HG02870 (cell line): ENCODE data around the gene PDE7B.

Source experiments
- ATAC-seq: cut with Tn5 transposase; IDR thresholded peaks from one replicate; pipeline ENCODE4 v1.9.1; 2021; ENCODE audit warnings: mild to moderate bottlenecking, moderate library complexity; ENCODE audit not compliant: unreplicated experiment

PDE7B gene

DNA sequence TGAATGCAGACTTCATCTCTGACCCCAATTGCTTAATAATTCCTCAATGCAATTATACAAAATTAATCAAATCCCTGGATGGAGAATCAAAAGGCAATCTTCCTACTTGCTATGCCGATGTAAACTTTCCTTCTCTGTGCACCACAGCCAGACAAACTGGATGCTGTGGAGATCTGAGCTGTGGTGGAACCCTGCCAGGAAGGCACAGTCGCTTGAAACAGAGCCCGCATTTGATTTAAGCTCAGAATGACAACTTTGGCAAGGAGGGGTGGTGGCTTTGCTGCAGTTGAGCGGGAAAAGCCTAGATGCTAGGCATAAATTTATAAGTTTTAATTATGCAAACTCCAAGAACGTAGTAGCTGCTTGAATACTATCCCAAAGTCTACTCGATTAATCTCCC lies 207.8 kb downstream of the PDE7B start:
- ATAC-seq: no peak

DNA sequence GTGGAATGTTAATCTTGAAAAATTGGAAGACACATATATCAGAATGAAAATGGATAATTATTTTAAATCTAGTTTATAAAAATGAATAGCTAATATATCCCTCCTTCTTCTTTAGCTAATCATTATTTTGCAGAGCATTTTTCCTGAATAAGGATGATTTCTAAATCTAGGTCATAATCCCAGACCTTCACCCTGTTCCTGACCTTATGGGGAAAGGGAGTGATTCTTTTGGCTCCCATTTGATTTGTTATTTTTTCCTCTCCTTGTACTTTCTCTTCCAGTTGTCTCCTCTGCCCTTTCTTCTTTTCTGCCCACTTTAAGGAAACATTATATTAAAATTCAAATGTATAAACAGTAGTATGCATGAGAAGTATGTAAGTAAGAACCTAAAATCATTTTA lies 208.6 kb downstream of the PDE7B start:
- ATAC-seq: no peak

DNA sequence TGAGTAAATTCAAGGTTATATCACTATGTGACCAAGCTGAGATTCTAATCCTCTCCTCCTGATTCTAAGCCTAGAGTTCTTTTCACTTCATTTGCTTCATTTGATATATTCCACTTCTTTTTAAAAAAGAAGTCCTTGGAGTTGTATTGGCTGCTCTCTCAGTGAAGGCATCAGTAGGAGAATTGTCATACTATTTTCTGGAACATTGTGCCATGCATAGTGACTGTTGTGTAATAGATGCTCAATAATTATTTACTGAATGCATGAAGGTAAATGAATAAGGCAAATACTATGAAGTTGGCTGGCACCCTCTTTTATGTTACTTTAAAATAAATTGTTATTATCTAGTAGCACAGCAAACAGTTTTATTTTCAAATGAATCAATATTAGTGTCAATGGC lies 209.3 kb downstream of the PDE7B start:
- no peak for ATAC-seq

DNA sequence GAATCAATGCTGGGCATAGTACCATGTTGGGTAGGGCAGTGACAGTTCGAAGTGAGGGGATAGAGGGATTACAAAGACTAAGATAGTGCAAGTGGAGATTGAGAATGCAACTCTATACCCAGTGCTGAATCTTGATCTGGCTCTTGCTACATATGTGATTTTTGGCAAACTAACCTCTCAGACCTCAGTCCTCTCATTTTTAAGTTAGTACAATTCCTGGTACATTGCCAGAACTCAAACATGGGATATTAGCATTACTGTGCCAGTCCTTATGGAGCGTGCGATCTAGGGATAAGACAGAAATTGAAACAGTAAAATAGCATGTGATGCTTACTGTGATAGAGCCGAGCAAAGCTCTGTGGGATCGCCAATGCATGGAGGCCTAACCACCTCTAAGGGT lies 210.2 kb downstream of the PDE7B start:
- ATAC-seq: no peak

DNA sequence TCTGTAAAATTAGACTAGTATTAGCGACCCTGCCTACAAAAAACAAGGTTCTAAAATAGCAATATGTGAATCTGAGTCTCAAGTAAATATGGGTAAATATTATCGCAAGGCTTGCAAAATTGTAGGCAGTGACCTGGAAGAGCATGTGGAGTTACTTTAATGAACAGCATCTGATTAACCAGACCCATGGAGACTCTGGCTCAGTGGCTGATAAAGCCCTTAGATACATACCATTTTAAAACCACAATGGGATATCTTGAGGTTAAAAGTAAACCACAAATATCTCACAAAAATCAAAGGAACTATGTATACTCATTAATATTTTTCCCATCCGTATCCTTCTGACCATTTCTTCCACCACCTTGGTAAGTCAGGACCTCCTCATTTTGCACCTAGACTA lies 211.6 kb downstream of the PDE7B start:
- ATAC-seq: no peak

DNA sequence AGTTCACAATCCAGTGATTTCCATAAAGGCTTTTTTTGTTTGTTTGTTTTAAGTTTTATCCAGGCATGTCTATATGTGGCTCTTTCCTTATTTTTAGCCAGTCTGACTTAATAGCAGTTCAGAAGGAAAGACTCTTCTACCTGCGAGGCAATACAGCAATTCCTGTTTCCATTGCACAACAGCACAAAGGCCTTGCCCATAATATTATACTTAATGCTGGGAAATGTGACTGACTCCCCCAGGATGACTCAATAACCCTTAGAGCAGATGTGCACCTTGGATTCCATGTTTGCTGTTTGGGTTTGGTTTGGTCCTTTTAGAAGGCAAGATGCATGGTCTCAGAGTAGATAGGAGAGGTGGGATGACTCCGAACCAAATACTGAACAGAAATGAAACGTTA lies 214.5 kb downstream of the PDE7B start:
- no peak for ATAC-seq

DNA sequence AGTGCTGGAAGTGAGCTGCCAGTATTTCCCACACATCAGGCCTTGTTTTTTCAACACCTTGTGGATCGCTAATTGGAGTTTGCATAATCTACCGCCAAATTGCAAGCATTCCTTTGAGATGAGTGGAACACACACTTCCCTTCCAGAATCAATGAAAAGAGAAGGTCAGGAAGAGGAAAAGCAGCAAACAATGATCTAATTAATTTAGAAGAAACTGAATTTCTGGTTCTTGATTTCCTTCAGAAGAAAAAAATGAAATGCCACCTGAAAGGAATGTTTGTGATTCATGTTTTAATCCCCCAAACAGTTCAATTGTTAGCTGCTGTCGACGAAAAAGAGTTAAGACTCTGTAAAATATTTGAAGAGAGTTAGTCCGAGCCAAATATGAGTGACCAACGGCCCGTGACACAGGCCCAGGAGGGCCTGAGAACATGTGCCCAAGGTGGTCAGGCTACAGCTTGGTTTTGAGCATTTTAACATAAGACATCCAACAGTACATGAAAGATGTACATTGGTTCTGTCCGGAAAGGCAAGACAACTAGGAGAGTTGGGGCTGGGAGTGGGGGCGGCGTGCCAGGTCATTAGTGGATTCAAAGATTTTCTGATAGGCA lies 216.3 kb downstream of the PDE7B start:
- ATAC-seq: no peak

DNA sequence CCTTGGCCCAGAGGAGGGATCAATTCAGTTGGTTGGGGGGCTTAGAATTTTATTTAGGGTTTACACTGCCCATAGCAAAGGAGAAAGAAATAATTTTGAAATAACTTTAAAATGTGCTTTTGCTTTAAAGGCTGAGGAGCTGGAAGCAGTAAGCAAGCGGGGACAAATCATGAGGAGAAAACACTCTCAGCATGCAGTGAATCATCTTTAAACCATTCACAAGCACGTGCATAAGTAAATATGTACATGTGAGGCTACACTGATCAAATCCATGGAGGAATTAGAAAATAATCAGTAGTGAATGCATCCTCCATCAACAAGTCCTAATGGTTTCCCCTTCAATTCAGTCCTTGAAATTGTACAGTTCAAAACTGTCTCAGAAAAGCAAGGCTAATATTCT lies 217.6 kb downstream of the PDE7B start:
- no peak for ATAC-seq

DNA sequence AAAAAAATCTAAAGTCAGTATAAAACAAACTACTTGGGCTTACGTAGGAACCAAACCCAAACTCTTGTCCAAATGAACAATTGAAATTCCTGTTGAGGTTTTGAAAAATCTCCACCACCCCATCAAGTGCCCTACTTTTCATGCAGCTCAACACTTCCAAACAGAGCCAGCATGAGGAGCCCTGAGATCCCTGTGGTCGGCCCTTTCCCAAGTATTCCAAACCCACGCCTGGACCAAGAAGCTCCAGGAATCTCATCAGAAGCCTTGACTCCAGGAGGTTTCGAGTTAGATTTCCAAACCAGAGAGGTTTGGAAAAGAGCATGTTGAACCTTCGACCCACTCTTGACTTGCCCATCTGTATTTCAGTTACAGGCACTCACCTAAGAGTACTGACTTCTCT lies 219.3 kb downstream of the PDE7B start:
- ATAC-seq: no peak

DNA sequence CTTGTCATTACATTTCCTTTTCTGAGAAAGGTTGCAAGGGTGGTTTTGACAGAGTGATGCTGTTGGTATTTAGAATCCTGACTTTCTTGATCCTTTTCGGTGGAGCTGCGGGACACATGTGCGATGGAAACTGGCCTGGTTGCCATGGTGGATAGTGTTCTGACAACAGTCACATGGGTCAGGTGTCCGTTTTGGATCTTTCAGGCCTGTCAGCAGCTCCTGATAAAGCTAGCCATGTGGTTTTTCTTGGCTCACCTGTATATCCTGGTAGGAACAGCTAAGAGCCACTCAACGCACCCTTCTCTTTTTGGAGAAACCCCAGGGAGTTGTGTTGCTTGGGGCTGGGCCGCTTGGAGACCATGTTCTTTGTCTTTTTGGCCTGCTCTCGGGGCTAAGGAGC lies 221.2 kb downstream of the PDE7B start:
- no peak for ATAC-seq

DNA sequence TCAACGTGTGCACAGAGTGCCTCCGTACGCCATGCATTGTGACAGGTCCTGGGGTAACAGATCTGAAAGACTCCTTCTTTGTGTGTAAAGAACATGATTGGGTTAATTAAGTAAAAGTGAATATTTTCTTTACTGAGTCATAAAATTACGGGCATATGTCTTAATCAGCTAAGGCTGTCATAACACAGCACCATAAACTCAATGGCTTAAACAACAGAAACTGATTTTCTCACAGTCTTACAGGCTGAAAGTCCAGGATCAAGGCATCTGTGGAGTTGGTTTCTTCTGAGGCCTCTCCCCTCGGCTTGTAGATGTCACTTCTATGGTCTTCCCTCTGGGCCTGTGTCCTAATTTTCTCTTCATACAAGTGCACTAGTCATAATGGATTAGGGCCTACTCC lies 221.7 kb downstream of the PDE7B start:
- ATAC-seq: no peak

DNA sequence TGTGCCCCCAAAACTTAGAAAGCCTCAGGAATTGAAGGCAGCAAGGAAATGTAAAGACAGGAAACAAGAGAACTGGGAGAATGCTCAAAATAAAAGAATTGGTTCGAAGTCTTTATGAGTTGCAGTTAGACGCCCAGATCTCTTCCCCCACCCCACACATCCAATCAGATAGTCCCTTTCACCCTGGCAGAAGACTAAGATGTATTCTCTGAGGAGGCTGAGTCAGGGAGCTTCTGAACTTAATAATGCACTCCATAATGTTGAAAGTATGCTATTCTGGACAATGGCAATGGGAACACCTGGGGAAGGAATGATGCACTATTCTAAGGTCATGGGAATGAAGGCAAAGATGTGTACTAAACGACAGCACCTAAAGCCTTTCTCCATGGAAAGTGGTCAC lies 225.0 kb downstream of the PDE7B start:
- ATAC-seq: no peak

DNA sequence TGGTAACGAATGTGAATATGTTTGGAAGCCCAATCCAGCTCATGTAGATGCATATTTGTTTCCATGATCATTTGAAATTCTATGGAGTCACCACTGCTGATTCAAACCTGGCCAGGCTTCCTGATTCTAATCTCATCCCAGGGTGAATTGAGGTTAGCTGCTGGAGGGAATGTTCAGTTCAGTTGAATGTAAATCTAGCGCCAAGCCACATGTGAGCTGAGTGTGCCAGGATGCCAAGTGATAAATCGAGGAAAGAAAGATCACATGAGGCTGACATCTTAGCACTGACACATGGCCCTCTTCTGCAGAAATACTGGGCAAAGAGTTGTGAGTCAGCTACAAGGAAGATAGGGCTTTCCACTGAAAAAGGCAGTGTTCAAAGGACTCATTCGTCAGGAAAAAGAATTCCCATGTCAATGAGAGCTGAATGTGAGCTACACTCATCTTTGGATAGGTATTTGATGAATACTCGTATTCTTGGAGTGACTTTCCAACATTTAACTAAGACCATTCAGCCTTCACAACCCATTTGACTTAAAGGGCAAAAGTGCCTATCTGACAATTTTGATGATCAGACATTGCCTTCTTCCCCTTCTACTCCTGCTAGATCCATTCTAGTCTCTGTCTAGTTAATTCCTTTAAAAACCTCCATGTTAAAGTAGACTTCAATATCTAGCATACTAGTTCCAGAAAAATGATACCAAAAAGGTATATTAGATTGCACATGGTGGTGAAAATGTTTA lies 226.5 kb downstream of the PDE7B start:
- no peak for ATAC-seq

DNA sequence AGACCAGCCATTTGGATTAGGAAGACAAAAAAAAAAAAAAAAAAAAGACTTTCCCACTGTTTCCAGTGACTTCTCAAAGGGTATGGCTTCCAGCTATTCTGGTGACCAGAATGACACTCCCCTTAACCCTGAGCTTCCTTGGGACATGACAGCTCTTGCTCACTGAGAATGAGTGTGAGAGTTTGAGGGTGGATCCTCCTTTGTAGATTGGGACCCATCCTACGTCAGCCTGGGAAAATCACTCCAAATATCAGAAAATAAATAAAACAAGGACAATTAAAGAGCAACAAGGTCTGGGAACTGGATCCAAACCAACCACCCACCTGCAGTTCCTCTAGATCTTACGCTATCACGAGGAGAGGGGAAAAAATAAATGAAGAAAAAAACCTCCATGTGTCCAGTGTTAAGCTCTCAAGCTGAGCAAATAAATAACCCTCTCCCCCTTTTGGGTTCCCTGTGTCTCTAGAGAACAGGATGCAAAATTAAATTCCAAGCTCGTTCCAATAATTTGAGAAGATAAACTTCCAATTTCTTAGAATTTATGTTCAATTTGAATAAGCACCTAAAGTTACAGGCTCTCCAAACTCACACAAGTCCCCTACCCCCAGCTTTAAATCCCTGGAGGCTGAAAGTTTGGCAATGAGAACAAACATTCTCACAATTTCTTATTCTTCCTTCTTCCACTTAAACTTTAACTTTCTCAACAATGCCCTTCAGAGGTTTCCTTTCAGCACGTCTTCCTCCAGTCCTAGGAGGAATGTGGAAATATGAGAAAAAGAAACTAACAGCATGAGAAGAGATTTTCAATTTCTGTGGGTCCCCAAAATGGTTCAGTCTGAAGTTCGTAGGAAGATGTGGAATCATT lies 228.4 kb downstream of the PDE7B start:
- no peak for ATAC-seq

DNA sequence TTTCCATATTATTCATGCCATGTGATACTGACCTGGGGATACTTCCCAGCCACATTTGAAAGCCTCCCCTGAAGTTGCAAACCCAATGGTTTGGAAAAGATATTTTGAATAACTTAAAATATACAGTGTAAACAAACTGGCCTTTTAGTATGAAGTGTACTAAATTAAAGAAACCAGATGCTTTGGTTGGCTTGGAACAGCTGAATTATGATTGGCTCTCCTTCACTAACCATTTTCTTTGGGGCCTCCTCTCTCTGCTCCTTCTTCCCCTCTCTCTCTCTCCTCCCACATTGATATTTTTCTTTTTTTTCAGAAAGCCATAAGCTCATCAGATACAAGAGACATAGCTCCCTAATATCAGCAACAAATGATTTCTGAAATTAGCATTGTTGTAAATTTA lies 232.0 kb downstream of the PDE7B start:
- no peak for ATAC-seq

DNA sequence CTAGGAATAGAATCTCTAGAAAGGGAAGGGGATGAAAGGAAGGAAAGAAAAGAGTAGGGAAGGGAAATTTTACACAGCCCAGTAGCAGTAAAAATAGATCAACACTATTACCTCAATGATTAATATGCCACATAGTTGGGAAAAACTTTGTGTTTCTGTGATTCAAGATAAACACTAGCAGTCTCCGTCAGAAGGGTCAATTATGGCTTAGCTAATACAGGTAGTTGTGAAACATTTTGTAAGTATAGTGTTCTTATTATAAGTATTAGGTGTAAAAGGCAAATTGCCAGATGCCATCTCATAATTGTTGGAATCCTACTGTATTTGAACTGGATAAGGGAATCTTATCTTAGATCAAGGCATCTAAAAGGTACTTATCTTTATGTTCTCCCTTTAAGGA lies 232.9 kb downstream of the PDE7B start:
- ATAC-seq: no peak

DNA sequence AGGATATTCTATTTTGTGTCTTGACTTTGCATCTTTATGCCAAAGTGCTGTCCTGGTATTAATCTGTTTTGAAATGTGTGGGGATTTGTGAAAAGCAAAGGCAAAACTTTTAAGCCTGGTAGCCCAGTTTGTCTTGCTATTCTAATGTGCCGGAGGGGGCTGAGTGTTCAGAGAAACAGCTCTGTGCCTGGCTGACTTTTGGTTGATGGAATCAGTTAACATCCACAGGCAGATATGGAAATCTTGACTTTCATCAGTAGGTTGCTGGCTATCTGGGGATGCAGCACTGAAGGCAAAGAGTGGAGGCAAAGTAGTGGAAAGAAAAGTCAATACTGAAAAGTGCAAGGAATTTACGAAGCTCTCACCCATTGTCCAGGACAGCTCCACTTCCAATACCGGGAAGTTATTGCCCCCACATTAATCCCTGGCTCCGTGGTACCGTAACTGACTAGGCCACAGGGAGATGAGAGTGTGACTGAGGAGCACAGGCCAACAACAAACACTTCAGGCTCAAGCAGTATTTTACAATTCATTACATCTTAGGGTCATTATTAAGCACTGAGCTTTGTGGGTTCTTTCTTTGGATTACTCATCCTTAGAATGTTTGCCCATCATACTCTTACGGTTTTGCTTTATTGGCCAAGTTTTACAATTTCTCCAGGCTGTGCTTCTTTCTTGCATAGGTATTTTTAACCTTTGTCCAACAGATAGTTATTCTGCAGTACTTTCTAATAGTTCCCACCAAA lies 234.0 kb downstream of the PDE7B start:
- no peak for ATAC-seq

DNA sequence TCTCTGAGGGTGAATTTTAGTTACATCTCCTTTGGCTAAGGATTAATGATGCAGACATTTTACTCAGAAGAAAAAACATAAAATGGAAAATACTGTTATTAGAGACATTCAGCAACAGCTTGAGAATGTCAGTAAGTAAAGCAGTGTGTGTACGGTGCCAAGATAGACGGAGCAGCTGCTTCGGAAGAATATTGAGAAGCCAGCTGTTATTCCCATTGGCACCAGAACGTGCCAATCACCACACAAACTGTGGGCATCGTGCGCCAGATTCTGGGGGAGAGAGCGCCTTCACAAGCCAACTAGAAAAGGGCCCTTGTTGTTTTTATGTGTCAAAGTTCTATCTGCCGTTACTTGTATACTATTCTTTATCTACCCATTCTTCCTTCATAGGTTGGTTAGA lies 235.2 kb downstream of the PDE7B start:
- ATAC-seq: no peak

DNA sequence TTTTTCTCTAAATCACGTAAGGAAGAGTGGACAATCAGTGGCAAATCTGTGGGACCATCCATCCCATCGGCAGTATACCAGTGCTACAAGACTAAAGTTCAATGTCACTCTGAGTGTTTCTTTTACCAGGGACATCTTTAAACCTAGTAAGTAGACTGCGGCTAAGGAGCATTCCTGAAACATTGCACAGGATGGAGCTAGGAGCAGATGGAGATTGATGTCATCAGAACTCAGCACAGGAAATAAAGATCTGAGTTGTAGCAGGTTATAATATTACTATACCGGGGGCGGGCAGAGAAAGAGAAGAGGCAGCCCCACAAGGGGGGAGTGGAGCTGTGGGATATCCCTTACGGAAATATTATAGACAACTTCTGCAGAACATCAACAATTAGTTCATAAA lies 236.5 kb downstream of the PDE7B start:
- ATAC-seq: no peak

DNA sequence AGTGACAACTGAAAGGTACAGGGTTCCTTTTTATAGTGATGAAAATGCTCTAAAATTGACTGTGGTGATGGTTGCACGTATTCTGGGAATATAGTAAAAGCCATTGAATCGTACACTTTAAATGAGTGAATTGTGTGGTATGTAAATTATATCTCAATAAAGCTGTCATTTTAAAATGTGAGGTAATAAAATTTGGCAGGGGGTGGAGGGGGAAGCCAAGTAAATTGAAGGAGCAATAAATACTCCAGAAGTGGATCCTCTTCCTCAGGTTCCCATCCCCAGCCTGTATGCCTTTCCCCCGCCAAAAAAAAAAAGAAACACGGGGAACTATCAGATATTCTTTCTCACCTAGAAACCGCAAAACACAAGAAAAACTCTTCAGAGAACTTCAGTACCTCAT lies 237.2 kb downstream of the PDE7B start:
- ATAC-seq: no peak

DNA sequence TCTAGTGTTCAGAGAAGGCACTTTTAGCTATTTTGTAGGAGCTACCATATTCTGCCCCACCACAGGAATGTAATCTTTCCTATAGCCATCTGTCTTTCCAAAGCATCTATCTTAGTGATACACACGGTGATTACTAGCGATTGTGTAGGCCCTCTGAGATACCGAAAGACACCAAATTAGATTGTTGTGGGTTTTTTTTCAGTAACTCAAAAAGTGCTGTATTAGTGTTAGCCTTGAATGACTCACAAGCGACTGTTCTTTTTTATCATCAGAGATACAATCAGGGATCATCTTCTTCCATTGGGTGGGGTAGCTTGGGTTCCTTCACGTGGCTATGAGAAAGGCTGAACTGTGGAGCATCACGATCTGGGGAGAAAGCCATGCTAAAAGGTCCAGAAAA lies 238.4 kb downstream of the PDE7B start:
- ATAC-seq: no peak
